Islet of Langerhans (tissue), 1 donor: ENCODE data around the gene MAML1.

ENCODE experiments used
- FAIRE-seq: peaks from one replicate; lab custom pipeline; 2011; peaks lifted over from hg19 to GRCh38; lab: Jason Lieb, UNC

The MAML1 gene

GRCh38 chr5:179805070-179805528, 72.5 kb downstream of the MAML1 start:
- FAIRE-seq, result no peak

GRCh38 chr5:179805529-179806249, 73.1 kb downstream of the MAML1 start:
- FAIRE-seq, result no peak

GRCh38 chr5:179806250-179807048, 73.8 kb downstream of the MAML1 start, which contains the start of gene MGAT4B:
TSS of gene MGAT4B (minus strand) at chr5:179806866. CDS start at chr5:179806583, 283 bp downstream.
- FAIRE-seq, result no peak

- FAIRE-seq, result no peak
These were observed 79.7 kb downstream of the MAML1 start for GRCh38 chr5:179812135-179812825.

GRCh38 chr5:179812997-179813607, 80.5 kb downstream of the MAML1 start:
- no peak for FAIRE-seq

GRCh38 chr5:179814090-179814489, 81.5 kb downstream of the MAML1 start:
- no peak for FAIRE-seq

- FAIRE-seq, result no peak
These were observed 83.0 kb downstream of the MAML1 start for GRCh38 chr5:179815491-179816249.

GRCh38 chr5:179816401-179816795, 83.8 kb downstream of the MAML1 start:
- no peak for FAIRE-seq

- no peak for FAIRE-seq
These were observed 84.3 kb downstream of the MAML1 start for GRCh38 chr5:179816796-179817469.

- FAIRE-seq, result no peak
These were observed 84.8 kb downstream of the MAML1 start for GRCh38 chr5:179817470-179817840.

- FAIRE-seq, result no peak
These were observed 85.5 kb downstream of the MAML1 start for GRCh38 chr5:179817890-179818745.

GRCh38 chr5:179818746-179819295, 86.2 kb downstream of the MAML1 start:
- peak; percentile 33 for FAIRE-seq

GRCh38 chr5:179819296-179820126, 86.9 kb downstream of the MAML1 start:
- no peak for FAIRE-seq

- FAIRE-seq, result no peak
These were observed 87.5 kb downstream of the MAML1 start for GRCh38 chr5:179820127-179820482.

GRCh38 chr5:179820483-179821297, 88.1 kb downstream of the MAML1 start, which contains the start of gene SQSTM1:
TSS of gene SQSTM1 (plus strand) at chr5:179820905. CDS start at chr5:179820937, 32 bp downstream.
- no peak for FAIRE-seq

- FAIRE-seq, result peak; percentile 82
These were observed 88.9 kb downstream of the MAML1 start for GRCh38 chr5:179821298-179822058.

- FAIRE-seq, result no peak
These were observed 89.4 kb downstream of the MAML1 start for GRCh38 chr5:179822059-179822432.
